Brain microvascular endothelial cell (primary cell): ENCODE results near the gene NXF2B.
"Not testable (repeated sequence)": the region's sequence is repeated elsewhere in the genome, so short reads cannot be mapped to it uniquely, and the experiment has no call there.

Source experiments
- DNase-seq: peaks from one replicate; pipeline ENCODE4 v3.0.0-alpha.2; 2020
- H3K27ac ChIP-seq: fragments of 250-450 bp; sonication (Bioruptor Pico); 2 replicates; pipeline ENCODE4 v1.5.1; 2020; ENCODE audit warnings: mild to moderate bottlenecking, moderate library complexity
- H3K27me3 ChIP-seq: fragments of 250-450 bp; sonication (Bioruptor Pico); replicated peaks from 2 replicates; pipeline ENCODE4 v1.5.1; 2020; ENCODE audit warnings: mild to moderate bottlenecking
- H3K36me3 ChIP-seq: fragments of 250-450 bp; sonication (Bioruptor Pico); replicated peaks from 2 replicates; pipeline ENCODE4 v1.5.1; 2020; ENCODE audit warnings: mild to moderate bottlenecking
- H3K4me3 ChIP-seq: 2 replicates; pipeline ENCODE4 v1.5.1; 2011; ENCODE audit warnings: low read depth, mild to moderate bottlenecking, control low read depth, low read length, moderate library complexity
- in situ Hi-C: cut with HindIII; loops from 2 replicates; pipeline ENCODE4 v1.10.0; 2017; ENCODE audit warnings: low sequenced_read_pairs, low pct_ligation_motif_present
- TF ChIP-seq, protein P1 (sequence below): IDR thresholded peaks from 2 replicates; pipeline ENCODE4 v1.5.1; 2011; ENCODE audit warnings: low read depth, mild to moderate bottlenecking, moderate library complexity, low read length, control low read depth, inconsistent platforms; ENCODE audit errors: missing control alignments

The NXF2B gene

GRCh38 chrX:102439908-102440307 is at the start of gene NXF2B:
Gene NXF2B, minus strand, starts transcription at chrX:102440008. Its CDS starts 59,972 bp downstream, at chrX:102380036.
- H3K27ac ChIP-seq, DNase-seq, H3K36me3 ChIP-seq, H3K27me3 ChIP-seq, in situ Hi-C loops, H3K4me3 ChIP-seq: not testable (repeated sequence)

GRCh38 chrX:102478765-102479164 is 39.0 kb upstream of the NXF2B start:
- H3K4me3 ChIP-seq, H3K27me3 ChIP-seq, in situ Hi-C loops, H3K27ac ChIP-seq, H3K36me3 ChIP-seq, DNase-seq: not testable (repeated sequence)

GRCh38 chrX:102471762-102472220 is 32.0 kb upstream of the NXF2B start, which contains the start of gene TCP11X2:
Gene TCP11X2, minus strand, starts transcription at chrX:102471812.
- H3K4me3 ChIP-seq, H3K27me3 ChIP-seq, DNase-seq, in situ Hi-C loops, H3K36me3 ChIP-seq, H3K27ac ChIP-seq: not testable (repeated sequence)

GRCh38 chrX:102470215-102470614 is 30.4 kb upstream of the NXF2B start:
- DNase-seq, in situ Hi-C loops, H3K27me3 ChIP-seq, H3K27ac ChIP-seq, H3K4me3 ChIP-seq, H3K36me3 ChIP-seq: not testable (repeated sequence)

GRCh38 chrX:102458615-102459014 is 18.8 kb upstream of the NXF2B start:
- H3K4me3 ChIP-seq, H3K27ac ChIP-seq, DNase-seq, H3K27me3 ChIP-seq, H3K36me3 ChIP-seq, in situ Hi-C loops: not testable (repeated sequence)

- DNase-seq, in situ Hi-C loops, H3K27me3 ChIP-seq, H3K36me3 ChIP-seq, H3K4me3 ChIP-seq, H3K27ac ChIP-seq: not testable (repeated sequence)
Measured at GRCh38 chrX:102414493-102414892, 25.3 kb downstream of the NXF2B start.

DNA sequence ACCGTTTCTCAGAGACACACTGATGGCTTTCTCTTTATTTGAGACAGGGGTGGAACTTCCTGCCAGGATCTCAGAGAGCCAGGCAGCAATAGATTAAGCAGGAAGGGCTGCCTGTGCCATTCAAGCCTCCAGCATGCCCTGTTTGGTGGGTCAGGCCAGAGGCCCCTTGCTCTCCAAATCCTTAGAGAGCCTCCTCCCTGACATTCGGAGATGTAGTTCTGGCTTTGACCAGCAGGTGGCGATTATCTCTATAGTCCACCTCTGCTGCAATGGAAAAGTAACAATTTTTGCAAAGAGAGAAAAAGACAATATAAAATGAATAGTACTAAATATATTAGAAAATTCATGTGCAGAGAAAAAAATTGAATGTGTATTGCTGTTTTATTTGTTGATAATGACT is 93.9 kb downstream of the NXF2B start:
- H3K36me3 ChIP-seq, result no peaks in the 10 kb centered on the region
- in situ Hi-C loops, result no loop called here
- DNase-seq, result peak; percentile 59
- H3K27ac ChIP-seq, result no peak overlapping the region
- TF ChIP-seq, protein P1, sequence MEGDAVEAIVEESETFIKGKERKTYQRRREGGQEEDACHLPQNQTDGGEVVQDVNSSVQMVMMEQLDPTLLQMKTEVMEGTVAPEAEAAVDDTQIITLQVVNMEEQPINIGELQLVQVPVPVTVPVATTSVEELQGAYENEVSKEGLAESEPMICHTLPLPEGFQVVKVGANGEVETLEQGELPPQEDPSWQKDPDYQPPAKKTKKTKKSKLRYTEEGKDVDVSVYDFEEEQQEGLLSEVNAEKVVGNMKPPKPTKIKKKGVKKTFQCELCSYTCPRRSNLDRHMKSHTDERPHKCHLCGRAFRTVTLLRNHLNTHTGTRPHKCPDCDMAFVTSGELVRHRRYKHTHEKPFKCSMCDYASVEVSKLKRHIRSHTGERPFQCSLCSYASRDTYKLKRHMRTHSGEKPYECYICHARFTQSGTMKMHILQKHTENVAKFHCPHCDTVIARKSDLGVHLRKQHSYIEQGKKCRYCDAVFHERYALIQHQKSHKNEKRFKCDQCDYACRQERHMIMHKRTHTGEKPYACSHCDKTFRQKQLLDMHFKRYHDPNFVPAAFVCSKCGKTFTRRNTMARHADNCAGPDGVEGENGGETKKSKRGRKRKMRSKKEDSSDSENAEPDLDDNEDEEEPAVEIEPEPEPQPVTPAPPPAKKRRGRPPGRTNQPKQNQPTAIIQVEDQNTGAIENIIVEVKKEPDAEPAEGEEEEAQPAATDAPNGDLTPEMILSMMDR, result peak; percentile 82
- no peaks in the 10 kb centered on the region for H3K27me3 ChIP-seq
- H3K4me3 ChIP-seq, result no peak overlapping the region

GRCh38 chrX:102341867-102342266 is 97.9 kb downstream of the NXF2B start:
- in situ Hi-C loops, result no loop called here
- no peak for DNase-seq
- Histone ChIP-seq H3K27me3 (no peaks in the 10 kb centered on the region), H3K4me3 (no peak overlapping the region), H3K27ac (no peak overlapping the region), H3K36me3 (no peaks in the 10 kb centered on the region)
- TF ChIP-seq, protein P1, result peak; percentile 37

- Histone ChIP-seq H3K27ac (no peak overlapping the region), H3K4me3 (no peak overlapping the region), H3K27me3 (no peaks in the 10 kb centered on the region), H3K36me3 (no peaks in the 10 kb centered on the region)
- DNase-seq, result no peak
- in situ Hi-C loops, result no loop called here
- TF ChIP-seq, protein P1, result no peak
Measured at GRCh38 chrX:102339312-102340298, 100.2 kb downstream of the NXF2B start.
